ENCODE data around the gene POLDIP2. TPM values are rescaled to one million over a fixed set of nuclear protein-coding genes. Genes with fewer than 3 reads are reported as not detected.

POLDIP2 gene
- total and polyA plus RNA-seq, 2 of the 13 experiments (the other 11 are each of a cell fraction or from before 2014, with no cell fraction given) = 85.9 to 114 TPM

DNA sequence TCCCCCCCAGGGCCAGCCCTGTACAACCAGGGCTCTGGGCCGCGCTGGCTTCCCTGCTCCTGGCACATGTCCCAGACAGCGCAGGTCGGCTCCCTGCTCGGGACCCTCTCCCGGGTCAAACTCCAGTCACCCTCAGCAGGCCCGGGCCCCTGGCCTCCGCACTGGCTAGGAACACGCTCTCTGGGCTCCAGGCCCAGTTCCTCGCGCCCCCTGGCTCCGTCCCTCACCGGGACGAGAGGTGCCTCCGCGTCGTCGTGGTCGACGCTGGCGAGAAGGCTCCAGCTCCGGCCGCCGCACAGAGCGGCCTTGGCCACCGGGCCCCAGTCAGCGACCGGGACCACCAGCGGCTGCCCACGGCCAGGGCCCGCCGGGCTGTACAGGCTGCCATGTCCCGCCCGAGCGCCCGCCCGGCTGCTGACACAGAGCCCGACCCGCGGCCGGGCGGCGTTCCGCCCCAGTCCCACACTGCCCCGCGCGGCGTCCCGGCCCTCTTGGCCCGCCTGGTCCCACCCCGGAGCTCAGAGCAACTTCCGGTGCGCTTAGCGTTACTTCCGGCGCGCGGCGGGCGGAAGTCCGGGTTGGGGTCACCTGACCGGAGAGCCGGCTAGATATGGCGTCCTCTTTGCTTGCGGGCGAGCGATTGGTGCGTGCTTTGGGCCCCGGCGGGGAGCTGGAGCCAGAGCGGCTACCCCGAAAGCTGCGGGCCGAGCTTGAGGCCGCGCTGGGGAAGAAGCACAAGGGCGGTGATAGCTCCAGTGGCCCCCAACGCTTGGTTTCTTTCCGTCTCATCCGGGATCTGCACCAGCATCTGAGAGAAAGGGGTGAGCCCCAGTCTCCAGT is at the start of gene POLDIP2 (continued):
- TF ChIP-seq SKIL (CRISPR knock-in tag; IDR thresholded peaks at IDR 0.05; ENCODE audit: borderline replicate concordance) (no peak), ZNF543 (CRISPR knock-in tag; IDR thresholded peaks at IDR 0.05) (peak; percentile 54; the same call in 1 of the 2 replicates), HDAC2 (CRISPR knock-in tag; IDR thresholded peaks at IDR 0.05) (peak; percentile 92), MIER2 (CRISPR knock-in tag; IDR thresholded peaks at IDR 0.05) (no peak), ZNF749 (CRISPR knock-in tag; IDR thresholded peaks at IDR 0.05; ENCODE audit: borderline replicate concordance) (0 out of 2 replicates have a peak, but pooled peaks have one; percentile 73), ZNF343 (CRISPR knock-in tag; IDR thresholded peaks at IDR 0.05) (no peak), BORCS8-MEF2B (CRISPR knock-in tag; IDR thresholded peaks at IDR 0.05) (peak; percentile 91), ZNF619 (CRISPR knock-in tag; IDR thresholded peaks at IDR 0.05) (no peak), FIP1L1 (IDR thresholded peaks at IDR 0.05; ENCODE audit: borderline replicate concordance, insufficient read depth, low read depth, low read length) (no peak), ZNF672 (CRISPR knock-in tag; IDR thresholded peaks at IDR 0.05) (no peak), TEAD3 (CRISPR knock-in tag; optimal IDR thresholded peaks at IDR 0.05; ENCODE audit: borderline replicate concordance) (peak; percentile 57), ZNF484 (CRISPR knock-in tag; IDR thresholded peaks at IDR 0.05; ENCODE audit: borderline replicate concordance, low read depth) (no peak), RNF2 (conservative IDR thresholded peaks at IDR 0.05; ENCODE audit: low read depth) (peak; percentile 78; the same call in 1 of the 2 replicates), TOE1 (CRISPR knock-in tag; IDR thresholded peaks at IDR 0.05) (peak; percentile 49; the same call in 1 of the 2 replicates), NFYC (CRISPR knock-in tag; IDR thresholded peaks at IDR 0.05) (peak; percentile 21), PAX8 (CRISPR knock-in tag; IDR thresholded peaks at IDR 0.05; ENCODE audit: borderline replicate concordance) (peak; percentile 85; the same call in 1 of the 2 replicates), ZNF766 (CRISPR knock-in tag; IDR thresholded peaks at IDR 0.05; ENCODE audit: borderline replicate concordance) (peak; percentile 71; the same call in 1 of the 2 replicates), REXO4 (CRISPR knock-in tag; IDR thresholded peaks at IDR 0.05; ENCODE audit: borderline replicate concordance) (0 out of 2 replicates have a peak, but pooled peaks have one; percentile 15), ZNF460 (CRISPR knock-in tag; IDR thresholded peaks at IDR 0.05; ENCODE audit: borderline replicate concordance) (no peak), JUN (CRISPR knock-in tag; IDR thresholded peaks at IDR 0.05) (0 out of 2 replicates have a peak, but pooled peaks have one; percentile 51), THAP8 (CRISPR knock-in tag; IDR thresholded peaks at IDR 0.05; ENCODE audit: borderline replicate concordance) (no peak)
- TF ChIP-seq, protein P1, sequence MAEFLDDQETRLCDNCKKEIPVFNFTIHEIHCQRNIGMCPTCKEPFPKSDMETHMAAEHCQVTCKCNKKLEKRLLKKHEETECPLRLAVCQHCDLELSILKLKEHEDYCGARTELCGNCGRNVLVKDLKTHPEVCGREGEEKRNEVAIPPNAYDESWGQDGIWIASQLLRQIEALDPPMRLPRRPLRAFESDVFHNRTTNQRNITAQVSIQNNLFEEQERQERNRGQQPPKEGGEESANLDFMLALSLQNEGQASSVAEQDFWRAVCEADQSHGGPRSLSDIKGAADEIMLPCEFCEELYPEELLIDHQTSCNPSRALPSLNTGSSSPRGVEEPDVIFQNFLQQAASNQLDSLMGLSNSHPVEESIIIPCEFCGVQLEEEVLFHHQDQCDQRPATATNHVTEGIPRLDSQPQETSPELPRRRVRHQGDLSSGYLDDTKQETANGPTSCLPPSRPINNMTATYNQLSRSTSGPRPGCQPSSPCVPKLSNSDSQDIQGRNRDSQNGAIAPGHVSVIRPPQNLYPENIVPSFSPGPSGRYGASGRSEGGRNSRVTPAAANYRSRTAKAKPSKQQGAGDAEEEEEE (CRISPR knock-in tag; IDR thresholded peaks at IDR 0.05; ENCODE audit: borderline replicate concordance) = no peak
- TF ChIP-seq, protein P2, sequence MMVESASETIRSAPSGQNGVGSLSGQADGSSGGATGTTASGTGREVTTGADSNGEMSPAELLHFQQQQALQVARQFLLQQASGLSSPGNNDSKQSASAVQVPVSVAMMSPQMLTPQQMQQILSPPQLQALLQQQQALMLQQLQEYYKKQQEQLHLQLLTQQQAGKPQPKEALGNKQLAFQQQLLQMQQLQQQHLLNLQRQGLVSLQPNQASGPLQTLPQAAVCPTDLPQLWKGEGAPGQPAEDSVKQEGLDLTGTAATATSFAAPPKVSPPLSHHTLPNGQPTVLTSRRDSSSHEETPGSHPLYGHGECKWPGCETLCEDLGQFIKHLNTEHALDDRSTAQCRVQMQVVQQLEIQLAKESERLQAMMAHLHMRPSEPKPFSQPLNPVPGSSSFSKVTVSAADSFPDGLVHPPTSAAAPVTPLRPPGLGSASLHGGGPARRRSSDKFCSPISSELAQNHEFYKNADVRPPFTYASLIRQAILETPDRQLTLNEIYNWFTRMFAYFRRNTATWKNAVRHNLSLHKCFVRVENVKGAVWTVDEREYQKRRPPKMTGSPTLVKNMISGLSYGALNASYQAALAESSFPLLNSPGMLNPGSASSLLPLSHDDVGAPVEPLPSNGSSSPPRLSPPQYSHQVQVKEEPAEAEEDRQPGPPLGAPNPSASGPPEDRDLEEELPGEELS (CRISPR knock-in tag; IDR thresholded peaks at IDR 0.05) = peak; percentile 45; the same call in 1 of the 2 replicates
